Amygdala (tissue), 56 donors: ENCODE results near the gene ARHGAP31.
"Not testable (repeated sequence)": the region's sequence is repeated elsewhere in the genome, so short reads cannot be mapped to it uniquely, and the experiment has no call there.

Experiments used
- DNase-seq, 56 donors: peaks; one replicate each; lab custom pipeline; 2025; lab: John Stamatoyannopoulos, UW

ARHGAP31 gene, protein sequence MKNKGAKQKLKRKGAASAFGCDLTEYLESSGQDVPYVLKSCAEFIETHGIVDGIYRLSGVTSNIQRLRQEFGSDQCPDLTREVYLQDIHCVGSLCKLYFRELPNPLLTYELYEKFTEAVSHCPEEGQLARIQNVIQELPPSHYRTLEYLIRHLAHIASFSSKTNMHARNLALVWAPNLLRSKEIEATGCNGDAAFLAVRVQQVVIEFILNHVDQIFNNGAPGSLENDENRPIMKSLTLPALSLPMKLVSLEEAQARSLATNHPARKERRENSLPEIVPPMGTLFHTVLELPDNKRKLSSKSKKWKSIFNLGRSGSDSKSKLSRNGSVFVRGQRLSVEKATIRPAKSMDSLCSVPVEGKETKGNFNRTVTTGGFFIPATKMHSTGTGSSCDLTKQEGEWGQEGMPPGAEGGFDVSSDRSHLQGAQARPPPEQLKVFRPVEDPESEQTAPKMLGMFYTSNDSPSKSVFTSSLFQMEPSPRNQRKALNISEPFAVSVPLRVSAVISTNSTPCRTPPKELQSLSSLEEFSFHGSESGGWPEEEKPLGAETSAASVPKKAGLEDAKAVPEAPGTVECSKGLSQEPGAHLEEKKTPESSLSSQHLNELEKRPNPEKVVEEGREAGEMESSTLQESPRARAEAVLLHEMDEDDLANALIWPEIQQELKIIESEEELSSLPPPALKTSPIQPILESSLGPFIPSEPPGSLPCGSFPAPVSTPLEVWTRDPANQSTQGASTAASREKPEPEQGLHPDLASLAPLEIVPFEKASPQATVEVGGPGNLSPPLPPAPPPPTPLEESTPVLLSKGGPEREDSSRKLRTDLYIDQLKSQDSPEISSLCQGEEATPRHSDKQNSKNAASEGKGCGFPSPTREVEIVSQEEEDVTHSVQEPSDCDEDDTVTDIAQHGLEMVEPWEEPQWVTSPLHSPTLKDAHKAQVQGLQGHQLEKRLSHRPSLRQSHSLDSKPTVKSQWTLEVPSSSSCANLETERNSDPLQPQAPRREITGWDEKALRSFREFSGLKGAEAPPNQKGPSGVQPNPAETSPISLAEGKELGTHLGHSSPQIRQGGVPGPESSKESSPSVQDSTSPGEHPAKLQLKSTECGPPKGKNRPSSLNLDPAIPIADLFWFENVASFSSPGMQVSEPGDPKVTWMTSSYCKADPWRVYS (N-terminal part only)

DNA sequence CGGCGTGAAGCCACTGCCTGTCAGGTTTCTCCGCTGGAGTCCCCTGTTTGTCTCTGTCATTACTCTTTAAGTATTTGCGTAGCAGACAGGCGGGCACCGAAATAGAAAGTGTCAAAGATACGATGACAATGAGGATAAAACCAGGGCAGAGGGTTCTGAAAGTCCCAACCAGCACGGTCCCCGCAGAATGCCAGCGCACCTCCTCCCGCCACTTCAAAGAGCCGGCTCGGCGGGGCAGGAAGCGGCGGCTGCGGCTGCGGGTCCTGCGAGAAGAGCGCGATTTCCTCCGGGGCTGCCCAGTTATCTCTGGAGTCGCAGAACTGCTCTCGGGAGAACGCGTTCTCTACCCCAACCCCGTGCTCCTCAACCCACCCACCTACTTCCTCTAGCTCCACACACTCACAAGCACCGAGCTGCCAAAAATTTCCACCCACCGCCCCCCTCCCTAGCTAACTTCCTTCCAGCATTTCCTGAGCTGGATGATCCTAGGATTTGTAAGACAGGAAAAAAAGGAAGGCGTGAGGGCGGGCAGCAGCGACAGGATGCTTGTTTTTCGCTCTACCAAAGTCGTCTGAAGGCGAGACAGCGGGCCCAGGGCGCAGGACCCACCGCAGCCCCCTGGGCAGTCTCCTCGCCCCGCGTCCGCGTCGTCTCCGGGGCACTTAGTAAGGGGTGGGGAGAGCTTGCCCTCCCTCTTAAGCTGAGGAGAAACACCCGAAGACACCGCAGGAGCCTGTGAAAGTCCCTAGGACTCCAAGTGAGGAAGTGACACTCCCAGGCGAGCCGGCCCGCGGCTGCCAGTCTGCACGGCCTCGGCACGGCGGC, at the start of gene ARHGAP31:
ARHGAP31 (plus strand) TSS at position 513 of the 825 bp plus-strand sequence. CDS start 522 bp downstream, outside the sequence.
- DNase-seq, result peak in 35 of 56 donors; percentile 14 to 77 (median 44)

DNA sequence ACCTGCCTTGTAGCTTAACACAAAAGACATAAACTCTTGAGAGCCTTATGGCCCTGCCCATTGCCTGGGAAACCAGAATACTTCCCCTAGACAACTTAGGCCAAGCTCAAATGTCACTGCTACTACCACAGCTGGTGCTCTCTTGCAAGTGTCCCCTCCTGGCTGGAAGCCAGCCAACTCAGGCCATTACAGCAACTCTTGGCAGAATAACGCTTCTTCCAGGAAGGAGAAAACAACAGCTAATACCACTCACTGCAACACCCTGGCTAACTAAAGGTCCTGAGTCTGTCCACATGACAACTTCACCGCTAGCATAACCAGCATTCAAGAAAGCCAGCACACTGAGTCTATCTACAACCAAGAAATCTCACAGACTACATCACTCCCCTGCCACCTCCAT, 48.4 kb upstream of the ARHGAP31 start:
- peak in 5 of 56 donors; percentile 3 to 16 (median 12) for DNase-seq

DNA sequence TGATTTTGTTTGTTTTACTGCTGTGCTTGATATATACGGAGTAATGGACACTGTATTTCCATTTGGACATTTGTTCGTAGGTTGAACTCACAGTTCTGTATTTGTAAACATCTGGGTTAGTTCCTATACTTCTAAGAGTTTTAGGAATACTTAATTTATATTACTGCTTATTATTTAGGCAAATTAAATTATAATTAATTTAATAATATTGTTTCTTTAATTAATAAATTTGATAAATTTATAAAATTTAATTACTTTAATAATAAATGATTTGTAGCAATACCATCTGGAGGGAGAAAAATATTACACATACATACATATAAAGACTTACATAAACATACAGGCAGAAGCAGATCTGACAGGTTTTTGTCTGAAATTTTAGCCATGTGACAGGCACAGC, 39.0 kb upstream of the ARHGAP31 start:
- DNase-seq, result no peak

DNA sequence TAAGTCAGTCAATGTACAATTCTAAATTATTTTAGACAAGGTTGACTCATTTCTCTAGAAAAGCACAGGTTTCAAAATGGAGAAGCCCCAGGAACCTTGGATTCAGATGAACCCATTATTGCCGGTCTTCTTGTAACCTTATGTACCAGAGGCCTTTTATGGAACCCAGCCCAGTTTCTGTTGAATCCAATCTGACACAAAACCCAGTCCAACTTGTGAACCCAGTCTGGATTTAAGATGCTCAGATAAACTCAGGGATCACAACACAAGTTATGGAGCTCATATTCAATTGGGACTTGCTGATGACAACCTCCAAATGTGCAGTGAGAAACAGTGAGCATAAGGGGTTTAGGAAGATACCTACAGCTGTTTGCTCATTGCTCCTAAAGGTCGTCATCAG, 37.1 kb upstream of the ARHGAP31 start:
- no peak for DNase-seq

DNA sequence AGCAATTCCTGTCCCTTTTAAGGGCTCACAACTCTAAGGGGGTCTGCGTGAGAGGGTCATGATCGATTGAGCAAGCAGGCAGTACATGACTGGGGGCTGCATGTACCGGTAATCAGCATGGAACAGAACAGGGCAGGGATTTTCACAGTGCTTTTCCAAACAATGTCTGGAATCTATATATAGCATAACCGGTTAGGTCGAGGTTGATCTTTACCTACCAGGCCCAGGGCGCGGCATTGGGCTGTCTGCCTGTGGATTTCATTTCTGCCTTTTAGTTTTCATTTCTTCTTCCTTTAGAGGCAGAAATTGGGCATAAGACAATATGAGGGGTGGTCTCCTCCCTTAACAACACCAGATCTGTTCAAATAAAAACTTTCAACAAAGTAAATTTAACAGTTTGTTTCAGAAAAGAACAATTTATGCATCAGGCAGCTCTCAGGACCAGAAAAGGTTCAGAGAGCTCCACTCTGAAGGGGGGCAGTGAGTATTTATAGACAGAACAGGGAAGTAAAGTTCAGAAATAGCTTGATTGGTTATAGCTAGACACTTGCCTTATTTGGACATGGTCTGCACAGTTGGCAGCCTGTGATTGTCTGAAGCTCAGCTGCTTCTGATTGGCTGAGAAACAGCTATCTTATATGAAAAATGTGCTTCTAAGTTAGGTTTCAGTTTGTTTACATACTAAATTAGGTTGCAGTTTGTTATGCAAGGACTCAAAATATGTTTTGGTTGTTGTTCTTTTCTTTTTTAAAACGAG, 36.4 kb upstream of the ARHGAP31 start:
- no peak for DNase-seq

DNA sequence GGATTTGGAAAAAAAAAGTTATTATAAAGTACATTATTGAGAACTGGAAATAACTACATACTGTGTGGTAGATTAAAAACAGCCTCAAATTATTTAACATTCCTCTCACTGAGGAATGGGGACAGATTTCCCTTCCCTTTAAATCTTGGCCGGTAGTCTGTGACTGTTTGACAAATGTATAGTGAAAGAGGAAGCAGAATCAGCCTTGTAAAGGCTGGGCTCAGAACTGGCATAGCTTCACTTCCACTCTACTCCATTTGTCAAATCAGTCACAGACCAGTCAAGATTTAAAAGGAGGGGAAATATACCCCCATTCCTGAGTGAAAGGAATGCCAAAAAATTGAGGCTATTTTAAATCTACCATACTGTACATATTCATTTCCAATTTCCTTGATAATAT, 35.3 kb upstream of the ARHGAP31 start:
- DNase-seq, result no peak

DNA sequence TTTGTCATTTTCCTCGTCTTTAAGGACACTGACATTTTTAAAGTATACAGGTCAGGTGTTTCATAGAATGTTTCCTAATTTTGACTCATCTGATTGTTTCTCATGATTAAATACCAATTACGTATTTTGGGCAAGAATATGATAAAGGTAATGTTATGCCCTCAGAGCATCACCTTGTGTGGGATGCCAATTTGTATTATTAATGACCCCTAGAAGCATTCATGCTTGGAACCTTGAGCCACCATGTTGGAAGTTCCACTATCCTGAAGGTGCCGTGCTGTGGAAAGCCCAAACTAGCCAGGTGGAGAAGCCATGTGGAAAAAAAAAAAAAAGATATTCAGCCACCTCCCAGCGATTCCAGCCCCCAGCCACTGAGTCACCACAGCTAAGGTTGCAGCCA, 34.4 kb upstream of the ARHGAP31 start:
- no peak for DNase-seq

DNA sequence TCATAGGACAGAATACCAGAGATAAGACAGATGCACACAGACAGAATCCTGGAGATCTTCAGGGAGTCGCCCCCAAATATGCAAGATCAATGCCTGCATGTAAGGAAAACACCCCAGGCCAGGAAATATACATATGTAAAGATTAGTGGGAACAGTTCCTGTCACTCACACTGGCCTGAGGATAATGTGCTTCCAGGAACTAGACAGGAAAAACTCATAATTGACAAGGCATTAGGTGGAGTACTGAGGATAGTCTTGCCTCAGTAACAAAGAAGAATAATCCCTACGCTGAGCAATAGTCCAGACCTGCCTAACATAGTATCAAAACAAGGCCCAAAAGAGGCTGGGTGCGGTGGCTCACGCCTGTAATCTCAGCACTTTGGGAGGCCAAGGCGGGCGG, 33.1 kb upstream of the ARHGAP31 start:
- DNase-seq, result no peak

DNA sequence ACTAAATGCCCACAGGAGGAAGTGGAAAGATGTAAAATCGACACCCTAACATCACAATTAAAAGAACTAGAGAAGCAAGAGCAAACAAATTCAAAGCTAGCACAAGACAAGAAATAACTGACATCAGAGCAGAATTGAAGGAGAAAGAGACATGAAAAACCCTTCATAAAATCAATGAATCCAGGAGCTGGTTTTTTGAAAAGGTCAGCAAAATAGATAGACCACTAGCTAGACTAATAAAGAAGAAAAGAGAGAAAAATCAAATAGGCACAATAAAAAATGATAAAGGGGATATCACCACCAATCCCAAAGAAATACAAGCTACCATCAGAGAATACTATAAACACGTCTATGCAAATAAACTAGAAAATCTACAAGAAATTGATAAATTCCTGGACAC, 24.0 kb upstream of the ARHGAP31 start:
- not testable (repeated sequence) for DNase-seq

DNA sequence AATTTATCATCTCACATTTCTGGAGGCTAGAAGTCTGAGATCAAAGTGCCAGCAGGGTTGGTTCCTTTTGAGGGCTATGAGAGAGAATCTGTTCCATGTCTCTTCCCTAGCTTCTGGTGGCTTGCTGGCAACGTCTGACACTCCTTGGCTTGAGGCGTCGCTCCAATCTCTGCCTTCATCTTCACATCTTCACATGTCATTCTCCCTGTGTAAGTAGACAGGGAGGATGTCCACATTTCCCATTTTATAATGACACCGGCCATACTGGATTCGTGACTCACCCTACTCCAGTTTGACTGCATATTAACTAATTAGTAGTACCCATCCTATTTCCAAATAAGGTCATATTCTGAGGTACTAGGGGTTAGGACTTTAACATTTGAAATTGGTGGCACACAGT, 17.5 kb upstream of the ARHGAP31 start:
- DNase-seq, result no peak

DNA sequence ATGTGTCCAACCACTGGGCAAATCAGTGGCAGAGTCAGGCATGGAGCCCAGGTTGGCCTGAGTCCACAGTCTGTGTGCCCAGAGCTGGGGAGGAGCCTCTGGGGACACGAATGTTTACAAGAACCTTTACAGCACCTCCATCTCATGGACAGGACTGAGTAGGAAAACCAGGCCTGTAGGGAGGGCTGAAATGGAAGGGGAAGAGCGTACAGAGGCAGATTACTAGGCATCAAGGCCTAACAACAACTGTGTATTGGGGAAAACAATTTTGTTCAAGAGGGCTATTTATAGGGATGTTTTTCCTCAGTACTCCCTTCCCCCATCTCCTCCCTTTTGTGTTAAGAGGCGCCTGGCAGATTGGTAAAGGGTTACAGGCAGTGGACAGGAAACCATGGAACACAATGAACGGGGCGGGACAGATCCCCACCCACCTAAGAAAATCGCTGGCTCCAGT, 15.1 kb upstream of the ARHGAP31 start:
- peak in 20 of 56 donors; percentile 7 to 61 (median 28) for DNase-seq

DNA sequence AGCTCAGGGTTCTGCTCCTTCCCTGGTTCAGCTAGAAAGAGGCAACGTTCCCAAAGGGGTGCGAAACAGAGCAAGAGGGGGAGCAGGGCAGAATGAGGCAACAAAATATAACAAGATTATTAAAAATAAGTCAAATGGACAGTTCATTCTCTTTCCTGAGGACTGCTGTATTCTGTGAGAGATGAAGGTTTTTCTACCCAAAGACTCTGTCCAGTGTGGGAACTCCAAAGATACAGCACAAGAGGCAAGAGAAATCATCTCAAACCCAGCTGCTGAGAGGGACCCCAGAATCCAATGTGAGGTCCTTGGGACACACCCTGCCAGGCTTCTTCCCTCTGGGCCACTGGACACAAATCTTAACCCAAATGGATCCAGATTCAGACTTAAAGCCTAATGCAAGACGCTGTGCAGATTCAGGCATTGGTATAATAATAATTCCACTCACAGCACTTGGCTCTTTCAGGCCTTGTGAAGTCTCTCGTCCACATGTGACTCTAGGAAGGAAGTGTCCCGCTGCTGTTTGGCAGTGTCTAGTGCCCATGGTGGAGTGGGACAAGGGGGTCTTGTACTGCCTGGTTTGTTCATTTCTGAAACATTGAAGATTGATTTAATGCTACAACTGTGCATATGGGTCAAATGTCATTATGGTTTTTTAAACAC, 14.5 kb upstream of the ARHGAP31 start:
- DNase-seq, result peak in 7 of 56 donors; percentile 12 to 59 (median 31)

DNA sequence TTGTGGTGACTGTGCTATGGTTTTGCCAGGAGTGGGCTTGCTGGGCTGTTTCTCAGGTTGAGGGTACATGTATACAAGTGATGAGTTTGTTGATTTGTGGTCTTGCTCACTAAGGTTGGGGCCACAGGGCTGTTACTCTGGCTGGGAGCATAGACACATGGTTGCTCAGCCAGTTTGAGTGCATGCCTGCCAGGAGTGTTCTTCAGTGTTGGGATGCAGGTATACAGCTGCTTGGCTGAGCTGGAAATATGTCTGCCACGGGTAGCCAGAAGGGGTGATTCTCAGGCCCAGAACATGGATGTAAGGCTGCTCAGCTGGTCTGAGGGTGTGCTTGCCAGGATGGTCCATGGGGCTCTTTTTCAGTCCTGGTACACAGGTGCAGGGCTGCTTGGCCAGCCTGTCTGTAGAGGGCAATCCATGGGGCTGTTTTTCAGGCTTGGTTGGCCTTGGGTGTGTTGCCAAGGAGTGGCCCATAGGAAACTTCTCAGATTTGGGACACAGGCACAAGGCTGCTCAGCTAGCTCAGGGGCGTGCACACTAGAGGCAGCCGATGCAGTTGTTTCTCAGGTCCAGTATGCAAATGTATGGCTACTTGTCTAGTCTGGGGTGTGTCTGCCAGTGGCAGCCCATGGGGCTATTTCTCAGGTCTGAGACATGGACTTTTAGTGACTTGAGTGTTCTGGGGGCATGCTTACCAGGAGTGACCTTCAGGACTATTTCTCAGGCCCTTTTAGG, 5.3 kb upstream of the ARHGAP31 start:
- DNase-seq, result no peak

DNA sequence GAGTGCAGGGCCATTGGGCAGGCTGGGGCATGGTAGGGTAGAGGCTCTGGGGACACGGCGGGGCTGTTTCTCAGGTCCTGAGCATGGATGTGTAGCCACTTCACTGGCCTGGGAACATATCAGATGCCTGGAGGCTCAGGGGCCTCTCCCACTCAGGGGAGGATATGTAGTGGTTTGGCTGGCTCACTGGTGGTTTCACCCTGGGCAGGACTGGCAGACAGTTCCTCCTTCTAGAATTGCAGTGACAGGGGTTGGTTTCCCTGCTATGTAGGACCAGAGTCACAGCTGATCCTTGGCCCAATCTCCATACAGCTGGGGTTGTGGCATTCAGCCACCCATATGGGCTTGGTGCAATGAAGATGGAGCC, 4.8 kb upstream of the ARHGAP31 start:
- DNase-seq, result no peak

DNA sequence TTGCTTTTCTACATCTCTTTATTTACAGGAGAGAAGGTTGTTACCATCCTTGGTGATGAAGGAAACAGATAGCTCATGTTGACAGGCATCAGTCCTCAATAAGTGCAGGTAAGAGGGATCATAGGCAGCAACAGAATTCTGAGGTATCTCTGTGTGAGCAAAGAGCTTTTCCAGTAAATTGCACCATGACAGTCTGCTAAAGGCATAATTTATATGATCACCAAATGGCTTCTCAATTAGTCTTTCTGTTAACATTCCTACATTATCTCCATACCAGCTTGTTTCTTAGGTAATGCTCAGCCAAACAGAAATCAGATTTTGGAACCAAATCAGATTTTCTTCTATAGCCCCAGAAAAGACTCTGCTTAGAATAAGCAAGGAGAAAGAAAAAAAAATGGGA, 3.6 kb upstream of the ARHGAP31 start:
- DNase-seq, result no peak

DNA sequence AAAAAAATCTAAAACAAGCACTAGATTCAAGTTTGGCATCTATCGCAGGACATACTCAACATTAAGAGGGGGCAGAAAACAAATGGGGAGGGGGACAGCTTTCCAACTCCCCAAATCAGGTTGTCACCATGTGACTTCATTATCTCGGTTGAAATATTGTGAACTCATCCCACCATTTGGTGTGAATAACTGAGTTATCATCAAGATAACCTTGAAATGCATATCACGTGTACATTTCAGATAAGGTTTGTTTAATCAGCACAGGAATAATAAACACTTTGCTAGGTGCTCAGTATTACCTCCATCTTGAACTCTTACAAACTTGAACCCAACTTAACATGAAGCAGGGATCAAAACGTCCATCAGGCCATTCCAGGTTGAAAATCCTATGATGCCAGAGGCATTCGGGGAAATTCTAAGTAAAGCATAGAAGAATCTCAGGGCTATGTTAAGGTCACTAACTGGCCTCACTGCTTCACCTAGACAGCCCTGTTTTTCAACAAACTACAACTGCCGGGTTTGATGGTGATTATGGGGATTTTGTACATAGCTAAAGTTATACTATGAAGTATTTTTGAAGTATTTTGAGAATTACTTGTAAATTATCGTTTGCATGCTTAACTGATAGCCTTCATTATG, 3.0 kb upstream of the ARHGAP31 start:
- DNase-seq, result no peak

DNA sequence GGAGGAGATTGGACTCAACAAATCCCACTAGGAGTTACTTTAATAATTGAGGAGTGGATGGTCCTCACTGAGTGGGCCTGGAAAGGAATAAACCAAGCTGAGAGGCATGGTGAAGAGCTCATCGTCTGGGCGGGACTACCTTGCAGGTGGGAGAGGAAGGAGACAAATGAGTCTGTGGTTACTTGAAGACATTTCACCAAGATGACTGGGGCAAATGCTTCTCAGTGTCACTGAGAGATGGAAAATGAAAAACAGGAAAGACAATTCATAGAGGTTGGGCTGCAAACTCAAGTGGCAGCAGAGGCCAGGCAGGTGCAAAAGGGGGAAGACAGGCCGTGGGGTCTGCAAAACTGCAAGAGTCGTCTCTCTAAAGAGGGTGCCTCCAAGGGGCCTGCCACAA, 1.5 kb upstream of the ARHGAP31 start:
- no peak for DNase-seq
